ENCODE results near the gene CAMTA2. TPM values are rescaled to one million over a fixed set of nuclear protein-coding genes. Genes with fewer than 3 reads are reported as not detected.

CAMTA2 gene
- total and polyA plus RNA-seq, 9 of the 15 experiments (the other 6 are each of a cell fraction or from before 2014, with no cell fraction given) = 0.24 to 25.1 (median 6.3) TPM

GRCh38 chr17:4950075-4950745 is 37.3 kb downstream of the CAMTA2 start (continued):
- no peak for TF ChIP-seq PPARD (CRISPR knock-in tag; IDR thresholded peaks at IDR 0.05)
- TF ChIP-seq RBFOX2 (IDR thresholded peaks at IDR 0.05; ENCODE audit: low read depth, low read length) = peak; percentile 78
- TF ChIP-seq CHAMP1 (IDR thresholded peaks at IDR 0.05) = no peak
- TF ChIP-seq FOXK1 (CRISPR knock-in tag; IDR thresholded peaks at IDR 0.05; ENCODE audit: borderline replicate concordance) = no peak
- TF ChIP-seq PHF21A (IDR thresholded peaks at IDR 0.05; ENCODE audit: borderline replicate concordance, low read depth) = no peak
- no peak for TF ChIP-seq RBM39 (optimal IDR thresholded peaks at IDR 0.05; ENCODE audit: low read depth, low read length)
- no peak for TF ChIP-seq HMG20A (CRISPR knock-in tag; conservative IDR thresholded peaks at IDR 0.05)
- peak; percentile 94 for TF ChIP-seq FOSL1 (tag; conservative IDR thresholded peaks at IDR 0.05)
- TF ChIP-seq SRSF9 (IDR thresholded peaks at IDR 0.05; ENCODE audit: borderline replicate concordance, low read depth, low read length) = no peak
- TF ChIP-seq CHCHD3 (CRISPR knock-in tag; IDR thresholded peaks at IDR 0.05) = no peak
- no peak for TF ChIP-seq POLR2AphosphoS5 (IDR thresholded peaks at IDR 0.05; ENCODE audit: control insufficient read depth, insufficient read depth, low read depth, low read length)
- no peak for TF ChIP-seq NUFIP1 (IDR thresholded peaks at IDR 0.05; ENCODE audit: partially characterized antibody)
- TF ChIP-seq GATAD2A (IDR thresholded peaks at IDR 0.05) = no peak
- no peak for TF ChIP-seq CBX8 (IDR thresholded peaks at IDR 0.05; ENCODE audit: borderline replicate concordance, extremely low read depth, low read depth, low read length, poor library complexity, severe bottlenecking)
- 0 out of 2 replicates have a peak, but pooled peaks have one; percentile 9 for TF ChIP-seq L3MBTL2 (IDR thresholded peaks at IDR 0.05)
- TF ChIP-seq MXI1 (IDR thresholded peaks at IDR 0.05; ENCODE audit: low read depth, low read length) = no peak
- no peak for TF ChIP-seq POLR3A (IDR thresholded peaks at IDR 0.05; ENCODE audit: borderline replicate concordance, extremely low read depth, insufficient read depth, insufficient read length)
- no peak for TF ChIP-seq ZNF146 (CRISPR knock-in tag; IDR thresholded peaks at IDR 0.05; ENCODE audit: unreplicated experiment)
- TF ChIP-seq, protein P1, sequence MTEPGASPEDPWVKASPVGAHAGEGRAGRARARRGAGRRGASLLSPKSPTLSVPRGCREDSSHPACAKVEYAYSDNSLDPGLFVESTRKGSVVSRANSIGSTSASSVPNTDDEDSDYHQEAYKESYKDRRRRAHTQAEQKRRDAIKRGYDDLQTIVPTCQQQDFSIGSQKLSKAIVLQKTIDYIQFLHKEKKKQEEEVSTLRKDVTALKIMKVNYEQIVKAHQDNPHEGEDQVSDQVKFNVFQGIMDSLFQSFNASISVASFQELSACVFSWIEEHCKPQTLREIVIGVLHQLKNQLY (CRISPR knock-in tag; conservative IDR thresholded peaks at IDR 0.05) = no peak
- TF ChIP-seq DMBX1 (CRISPR knock-in tag; IDR thresholded peaks at IDR 0.05; ENCODE audit: borderline replicate concordance) = no peak
- no peak for TF ChIP-seq NFYB (IDR thresholded peaks at IDR 0.05; ENCODE audit: extremely low read depth, insufficient read length)
- TF ChIP-seq ZNF766 (CRISPR knock-in tag; conservative IDR thresholded peaks at IDR 0.05) = no peak
- TF ChIP-seq CEBPB (tag; IDR thresholded peaks at IDR 0.05) = no peak
- TF ChIP-seq PURB (CRISPR knock-in tag; IDR thresholded peaks at IDR 0.05; ENCODE audit: low read depth) = no peak
- no peak for TF ChIP-seq ASH1L (IDR thresholded peaks at IDR 0.05; ENCODE audit: borderline replicate concordance, low read depth, partially characterized antibody)
